ENCODE measurements around the gene ISCU.

ISCU gene

DNA sequence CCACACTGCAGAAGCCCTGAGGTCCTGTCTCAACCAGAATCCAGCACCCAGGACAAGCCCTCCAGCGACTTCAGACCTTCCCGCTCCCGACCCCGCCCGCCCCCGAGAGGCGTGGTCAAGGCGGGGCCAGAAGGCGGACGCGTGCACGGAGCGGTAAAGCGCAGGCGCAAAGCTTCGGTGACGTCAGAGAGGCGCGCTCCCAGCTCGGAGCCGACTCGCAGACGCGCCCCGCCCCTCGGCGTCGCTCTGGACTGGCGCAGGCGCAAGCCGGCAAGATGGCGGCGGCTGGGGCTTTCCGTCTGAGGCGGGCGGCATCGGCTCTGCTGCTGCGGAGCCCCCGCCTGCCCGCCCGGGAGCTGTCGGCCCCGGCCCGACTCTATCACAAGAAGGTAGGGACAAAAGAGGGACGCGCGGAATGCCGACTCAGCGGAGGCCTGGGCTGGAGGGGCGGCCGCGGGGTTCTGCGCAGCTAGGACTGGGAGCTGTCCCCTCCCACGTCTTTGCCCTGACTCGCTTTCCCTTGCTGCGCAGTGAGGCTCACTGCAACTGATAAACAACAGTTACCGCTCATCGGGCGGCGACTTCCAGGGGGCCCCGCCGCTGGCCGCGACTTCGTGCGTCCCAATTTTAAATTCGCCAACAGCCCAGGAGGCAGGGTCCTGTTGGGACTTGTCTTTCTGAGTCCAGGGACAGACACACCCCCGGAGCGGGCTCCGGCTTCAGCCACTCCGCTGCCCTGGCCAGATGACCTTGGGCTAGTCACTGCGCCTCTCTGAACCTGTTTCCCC, at the start of gene ISCU:
ISCU (plus strand) TSS at position 249 of the 788 bp plus-strand sequence; CDS start at position 276, 27 bp downstream.
- DNase-seq (ENCODE audit: low read depth in 2 of 2): peak; percentile 98 to 99

DNA sequence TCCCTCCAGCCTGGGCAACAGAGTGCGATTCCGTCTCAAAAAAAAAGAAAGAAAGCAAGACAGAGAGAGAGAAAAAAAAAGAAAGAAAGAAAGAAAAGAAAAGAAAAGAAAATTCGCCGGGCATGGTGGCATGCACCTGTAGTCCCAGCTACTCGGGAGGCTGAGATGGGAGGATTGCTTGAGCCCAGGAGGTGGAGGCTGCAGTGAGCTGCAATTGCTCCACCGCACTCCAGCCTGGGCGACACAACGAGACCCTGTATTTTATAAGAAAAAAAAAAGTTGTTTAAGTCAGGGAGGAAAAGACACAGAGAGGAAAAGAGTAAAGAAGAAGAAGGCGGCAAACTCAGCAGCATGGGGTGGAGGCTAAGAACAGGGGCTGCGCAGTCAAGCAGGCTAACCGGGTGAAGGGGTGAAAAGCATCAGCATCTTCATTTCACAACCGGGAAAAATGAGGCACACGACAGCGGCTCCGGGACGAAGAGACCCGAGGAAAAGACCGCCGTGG, 47.9 kb upstream of the ISCU start:
- DNase-seq (ENCODE audit: low read depth in 2 of 2): no peak

DNA sequence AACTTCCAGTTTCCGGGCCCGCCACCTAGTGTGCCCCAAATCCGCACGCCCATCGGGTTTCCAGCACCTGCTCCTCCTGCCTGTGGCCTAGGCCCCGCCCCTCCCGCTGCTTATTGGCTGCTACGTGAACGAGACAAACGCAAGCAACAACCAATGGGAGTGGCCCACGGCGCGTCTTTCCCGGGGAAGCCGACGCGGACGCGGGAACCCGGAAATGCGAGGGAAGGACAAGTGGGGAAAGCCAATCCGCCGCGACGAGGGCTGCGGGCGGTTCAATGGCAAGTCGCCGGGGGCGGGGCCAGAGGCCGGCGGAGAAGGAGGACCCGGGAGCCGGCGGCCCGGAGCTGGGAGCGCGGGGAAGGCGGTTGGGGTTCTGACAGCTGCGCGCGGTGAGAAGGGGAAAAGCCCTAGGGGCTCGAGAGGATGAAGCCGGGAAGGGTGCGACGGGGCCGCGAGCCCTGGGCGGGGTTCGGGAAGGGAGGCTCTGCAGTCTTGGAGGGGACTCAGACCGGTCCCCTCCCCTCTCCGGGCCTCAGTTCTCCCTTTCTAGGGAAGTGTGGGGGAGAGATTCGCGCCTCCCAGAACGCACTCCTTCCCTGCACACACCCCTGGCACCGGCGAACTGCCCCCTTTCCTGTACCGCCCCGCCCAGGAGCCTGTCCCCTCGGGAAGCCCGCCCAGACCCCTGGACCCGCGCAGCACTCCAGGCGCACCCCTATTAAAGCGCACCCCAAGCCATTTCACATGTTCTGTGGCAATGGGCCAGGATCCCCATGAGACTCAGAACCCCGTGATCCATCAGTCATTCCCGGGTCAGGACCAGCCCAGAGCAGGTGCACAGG, 47.2 kb upstream of the ISCU start, which contains the start of gene FICD:
FICD (plus strand) TSS at position 305 of the 842 bp plus-strand sequence. CDS start 1,696 bp downstream, outside the sequence.
- DNase-seq (ENCODE audit: low read depth in 2 of 2): peak; percentile 99 to 100

DNA sequence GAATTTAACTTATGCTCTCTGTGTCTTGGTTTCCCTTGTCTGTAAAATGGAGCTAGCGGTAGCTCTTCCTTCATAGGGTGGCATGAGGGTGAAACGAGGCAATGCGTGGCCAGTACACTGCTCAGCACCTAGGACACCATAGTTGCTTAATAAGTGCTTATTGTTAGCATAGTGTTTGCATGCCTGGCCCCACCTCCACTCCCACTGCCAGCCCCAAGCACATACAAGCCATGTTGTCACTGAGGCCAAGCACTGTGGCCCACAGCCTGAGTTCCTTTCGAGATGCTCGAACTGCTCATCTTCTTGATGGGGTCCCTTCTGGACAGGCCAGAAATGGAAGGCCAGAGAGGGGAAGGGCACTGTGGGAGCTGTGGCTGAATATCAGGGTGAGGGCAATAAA, 46.5 kb upstream of the ISCU start:
- DNase-seq (ENCODE audit: low read depth in 2 of 2): no peak

DNA sequence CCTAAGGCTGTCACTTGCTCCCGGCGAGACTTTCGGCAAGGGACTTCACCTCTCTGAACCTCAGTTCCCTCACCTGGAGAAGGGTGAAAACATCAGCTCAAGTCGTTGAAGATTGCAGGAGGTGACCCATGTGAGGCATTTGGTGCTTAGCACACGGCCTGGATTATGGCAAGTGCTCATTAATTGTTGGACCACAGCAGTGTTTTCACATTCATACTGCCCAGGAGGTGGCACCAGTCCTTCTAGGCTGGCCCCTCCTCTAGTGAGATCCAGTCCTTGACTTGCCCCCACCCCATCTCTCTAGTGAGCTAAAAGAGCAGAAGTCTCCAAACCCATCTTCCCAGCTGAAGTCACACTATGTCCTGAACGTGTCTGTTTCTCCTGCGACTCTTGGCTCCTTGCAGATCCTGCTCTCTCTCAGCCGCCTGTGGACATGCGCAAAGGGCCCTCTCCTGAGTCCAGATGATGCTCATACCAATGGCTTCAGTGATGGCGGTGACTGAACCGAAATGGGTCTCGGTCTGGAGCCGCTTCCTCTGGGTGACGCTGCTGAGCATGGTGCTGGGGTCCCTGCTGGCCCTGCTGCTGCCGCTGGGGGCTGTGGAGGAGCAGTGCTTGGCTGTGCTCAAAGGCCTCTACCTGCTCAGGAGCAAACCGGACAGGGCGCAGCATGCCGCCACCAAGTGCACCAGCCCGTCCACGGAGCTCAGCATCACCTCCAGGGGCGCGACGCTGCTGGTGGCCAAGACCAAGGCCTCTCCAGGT, 45.7 kb upstream of the ISCU start:
- no peak for DNase-seq (ENCODE audit: low read depth in 2 of 2)

DNA sequence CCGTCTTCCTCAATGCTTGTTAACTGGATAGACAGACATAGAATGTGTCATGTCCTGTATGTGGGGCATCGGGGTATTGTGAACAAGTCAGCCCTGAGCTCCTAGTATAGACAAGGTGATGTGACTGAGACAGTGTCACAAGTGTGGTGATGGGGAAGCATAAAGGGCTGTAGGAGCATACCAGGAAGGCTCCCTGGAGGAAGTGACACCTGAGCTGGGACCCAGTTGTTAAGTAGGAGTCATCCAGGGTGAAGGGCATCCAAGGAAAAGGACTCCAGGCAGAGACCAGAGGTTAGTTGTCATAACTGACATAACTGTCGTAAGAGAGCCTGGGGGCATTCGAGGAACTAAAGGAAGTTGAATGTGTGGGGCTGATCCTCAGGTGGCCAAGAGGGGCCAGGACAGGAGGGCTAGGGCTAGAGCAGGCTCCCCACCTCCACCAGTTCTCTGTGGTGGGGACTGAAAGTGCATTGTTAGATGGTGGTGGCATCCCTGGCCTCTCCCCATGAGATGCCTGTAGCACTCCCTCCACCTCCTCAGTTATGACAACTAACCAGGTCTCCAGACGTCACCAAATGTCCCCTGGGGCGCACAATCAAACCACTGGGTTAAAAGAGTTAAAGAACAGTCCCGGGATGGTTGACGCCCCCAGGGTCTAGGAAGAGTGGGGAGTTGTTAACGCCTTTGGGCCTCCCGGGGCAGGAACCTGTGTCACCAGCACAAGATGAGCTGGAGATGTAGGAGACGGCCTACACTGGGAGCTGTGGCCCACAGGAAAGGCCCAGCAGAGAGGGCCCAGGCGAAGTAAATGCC, 44.9 kb upstream of the ISCU start:
- no peak for DNase-seq (ENCODE audit: low read depth in 2 of 2)

DNA sequence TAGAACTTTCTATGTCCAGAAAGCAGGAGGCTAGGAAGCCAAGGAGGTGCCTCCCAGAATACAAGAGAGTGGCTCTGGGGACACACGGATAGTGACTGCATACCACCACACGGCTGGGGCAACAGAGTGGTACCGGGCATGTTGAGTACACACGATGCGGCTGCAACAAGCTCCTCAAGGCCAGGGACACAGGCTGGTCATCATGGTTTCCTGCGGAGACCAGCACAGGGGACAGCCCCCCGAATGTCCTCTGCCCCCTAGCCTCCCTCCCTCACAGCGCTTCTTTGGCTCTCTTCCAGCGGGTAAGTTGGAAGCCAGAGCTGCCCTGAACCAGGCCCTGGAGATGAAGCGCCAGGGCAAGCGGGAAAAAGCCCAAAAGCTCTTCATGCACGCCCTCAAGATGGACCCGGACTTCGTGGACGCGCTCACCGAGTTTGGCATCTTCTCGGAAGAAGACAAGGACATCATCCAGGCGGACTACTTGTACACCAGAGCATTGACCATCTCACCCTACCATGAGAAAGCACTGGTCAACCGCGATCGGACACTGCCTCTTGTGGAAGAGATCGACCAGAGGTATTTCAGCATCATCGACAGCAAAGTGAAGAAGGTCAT, 44.2 kb upstream of the ISCU start:
- no peak for DNase-seq (ENCODE audit: low read depth in 2 of 2)

DNA sequence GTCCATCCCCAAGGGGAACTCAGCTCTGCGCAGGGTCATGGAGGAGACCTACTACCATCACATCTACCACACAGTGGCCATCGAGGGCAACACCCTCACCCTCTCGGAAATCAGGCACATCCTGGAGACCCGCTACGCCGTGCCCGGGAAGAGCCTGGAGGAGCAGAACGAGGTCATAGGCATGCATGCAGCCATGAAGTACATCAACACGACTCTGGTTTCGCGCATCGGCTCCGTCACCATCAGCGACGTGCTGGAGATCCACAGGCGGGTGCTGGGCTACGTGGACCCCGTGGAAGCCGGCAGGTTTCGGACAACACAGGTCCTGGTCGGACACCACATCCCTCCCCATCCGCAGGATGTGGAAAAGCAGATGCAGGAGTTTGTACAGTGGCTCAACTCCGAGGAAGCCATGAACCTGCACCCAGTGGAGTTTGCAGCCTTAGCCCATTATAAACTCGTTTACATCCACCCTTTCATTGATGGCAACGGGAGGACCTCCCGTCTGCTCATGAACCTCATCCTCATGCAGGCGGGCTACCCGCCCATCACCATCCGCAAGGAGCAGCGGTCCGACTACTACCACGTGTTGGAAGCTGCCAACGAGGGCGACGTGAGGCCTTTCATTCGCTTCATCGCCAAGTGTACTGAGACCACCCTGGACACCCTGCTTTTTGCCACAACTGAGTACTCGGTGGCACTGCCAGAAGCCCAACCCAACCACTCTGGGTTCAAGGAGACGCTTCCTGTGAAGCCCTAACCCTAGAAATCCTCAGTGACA, 43.5 kb upstream of the ISCU start:
- no peak for DNase-seq (ENCODE audit: low read depth in 2 of 2)

DNA sequence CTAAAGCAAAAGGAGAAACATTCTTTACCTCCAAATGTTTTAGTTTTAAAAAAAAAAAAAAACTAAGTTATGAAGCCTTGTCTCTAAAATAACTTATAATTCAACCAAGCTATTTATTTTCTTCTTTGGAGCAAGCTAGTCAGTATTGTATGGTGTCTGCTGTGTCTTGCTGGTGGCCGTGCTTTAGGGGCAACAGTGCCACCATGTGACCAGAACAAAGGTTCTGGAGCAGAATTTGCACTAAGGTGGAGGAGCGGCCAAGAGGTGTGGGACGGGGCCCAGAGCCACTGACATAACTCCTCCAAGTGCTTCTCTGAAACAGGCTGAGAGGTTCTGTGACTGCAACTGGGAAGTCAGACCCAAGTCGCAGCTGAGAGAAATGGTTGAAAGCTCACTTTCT, 42.8 kb upstream of the ISCU start:
- DNase-seq (ENCODE audit: low read depth in 2 of 2): no peak

DNA sequence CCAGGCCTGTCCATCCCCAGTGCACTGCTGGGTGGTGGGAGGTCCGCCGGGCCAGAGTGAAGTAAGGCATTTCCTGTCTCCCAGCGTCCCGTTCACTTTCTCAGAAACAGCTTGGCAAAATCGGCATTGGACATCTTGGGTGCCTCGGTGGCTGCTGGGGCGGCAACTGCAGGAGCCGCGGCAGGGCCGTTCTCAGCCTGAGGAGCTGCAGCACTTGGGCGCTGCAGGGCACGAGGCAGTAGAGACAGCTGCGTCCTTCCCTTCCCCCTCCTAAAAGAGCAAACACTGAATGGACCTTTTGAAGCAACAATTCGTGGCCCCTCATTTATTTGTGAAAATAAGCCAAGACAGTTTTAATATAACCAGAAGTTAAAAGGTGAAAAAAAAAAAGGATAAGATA, 39.0 kb upstream of the ISCU start:
- no peak for DNase-seq (ENCODE audit: low read depth in 2 of 2)

DNA sequence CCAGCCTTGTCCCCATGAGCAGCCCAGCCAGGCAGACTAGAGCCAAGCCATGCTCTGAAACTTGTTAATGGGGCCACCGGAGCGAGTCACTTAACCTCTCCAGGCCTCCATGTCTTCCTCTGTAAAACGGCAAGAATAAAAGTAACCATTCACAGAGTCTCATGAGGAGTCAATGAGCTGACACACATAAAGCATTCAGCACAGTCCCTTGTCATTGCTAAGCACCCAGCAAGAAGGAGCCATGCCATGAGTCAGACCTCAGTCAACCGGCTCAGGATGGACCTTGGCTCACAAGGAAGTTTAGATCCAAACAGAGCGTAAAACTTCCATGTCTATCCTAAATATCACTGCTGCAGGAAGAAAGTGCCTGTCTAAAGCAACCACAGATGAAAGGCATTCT, 36.7 kb upstream of the ISCU start:
- no peak for DNase-seq (ENCODE audit: low read depth in 2 of 2)

DNA sequence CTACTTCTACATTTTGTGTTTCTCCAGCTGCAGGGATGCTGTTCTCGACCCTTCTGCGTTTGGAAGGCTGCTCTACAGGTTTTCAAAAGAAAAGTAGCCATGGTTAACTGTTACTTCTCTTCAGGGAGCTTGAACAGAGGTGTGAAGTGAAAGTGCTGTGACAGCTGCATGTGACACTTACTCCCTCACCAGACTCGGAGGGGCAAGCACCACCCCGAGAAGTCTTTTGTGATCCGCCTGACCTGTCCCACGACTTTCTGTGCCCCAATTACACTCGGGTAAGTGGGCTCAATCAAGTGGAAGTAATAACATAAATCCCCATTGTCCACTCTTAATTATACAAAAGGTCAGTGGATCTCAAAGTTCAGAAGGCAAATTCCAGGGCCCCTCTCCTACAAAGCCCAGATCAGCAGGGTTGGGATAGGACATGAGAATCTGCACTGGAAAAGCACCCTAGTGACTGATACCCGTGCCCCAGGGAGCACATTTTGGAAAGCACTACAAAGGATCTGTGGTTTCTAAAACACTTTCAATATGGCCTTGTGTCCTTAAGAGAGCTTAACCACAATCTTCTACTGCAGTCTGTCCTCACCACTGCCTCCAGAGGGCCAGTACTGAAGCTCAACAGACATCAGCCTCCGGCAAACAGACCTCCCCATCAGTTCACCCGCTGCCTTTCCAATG, 35.8 kb upstream of the ISCU start:
- DNase-seq (ENCODE audit: low read depth in 2 of 2): no peak

DNA sequence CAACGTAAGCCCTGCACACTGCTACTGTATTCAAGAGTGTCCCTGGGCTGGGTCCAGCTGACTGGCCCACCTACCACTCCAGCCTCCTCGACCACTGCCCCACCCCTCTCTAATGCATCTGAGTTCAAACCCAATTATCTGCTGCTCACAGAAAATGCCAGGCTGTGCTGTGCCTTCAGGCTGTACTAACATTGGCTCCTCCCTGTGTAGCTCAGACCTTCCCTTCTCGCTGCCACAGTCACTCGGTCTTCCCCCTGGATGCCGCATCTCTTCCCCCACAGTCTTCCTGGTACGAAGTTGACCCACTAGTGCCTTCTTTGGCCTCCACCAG, 35.3 kb upstream of the ISCU start:
- DNase-seq (ENCODE audit: low read depth in 2 of 2): no peak

DNA sequence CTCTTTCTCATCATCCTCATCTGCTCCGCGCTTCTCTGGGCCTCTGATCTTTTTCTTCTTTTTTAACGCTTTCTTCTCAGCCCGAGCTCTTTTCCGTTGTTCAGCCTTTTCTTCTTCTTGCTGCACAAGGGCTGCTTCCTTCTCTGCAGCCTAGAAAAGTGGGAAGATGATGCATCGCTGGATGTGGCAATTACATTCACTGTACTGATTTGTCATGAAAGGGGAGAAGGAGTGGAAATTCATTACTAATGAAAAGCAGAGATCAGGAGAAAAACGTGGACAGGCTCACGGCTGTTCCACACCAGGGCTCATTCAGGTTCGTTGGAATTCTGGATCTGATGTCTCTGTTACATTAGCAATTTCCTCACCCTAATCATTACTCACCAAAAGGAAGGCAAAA, 32.2 kb upstream of the ISCU start:
- DNase-seq (ENCODE audit: low read depth in 2 of 2): no peak

DNA sequence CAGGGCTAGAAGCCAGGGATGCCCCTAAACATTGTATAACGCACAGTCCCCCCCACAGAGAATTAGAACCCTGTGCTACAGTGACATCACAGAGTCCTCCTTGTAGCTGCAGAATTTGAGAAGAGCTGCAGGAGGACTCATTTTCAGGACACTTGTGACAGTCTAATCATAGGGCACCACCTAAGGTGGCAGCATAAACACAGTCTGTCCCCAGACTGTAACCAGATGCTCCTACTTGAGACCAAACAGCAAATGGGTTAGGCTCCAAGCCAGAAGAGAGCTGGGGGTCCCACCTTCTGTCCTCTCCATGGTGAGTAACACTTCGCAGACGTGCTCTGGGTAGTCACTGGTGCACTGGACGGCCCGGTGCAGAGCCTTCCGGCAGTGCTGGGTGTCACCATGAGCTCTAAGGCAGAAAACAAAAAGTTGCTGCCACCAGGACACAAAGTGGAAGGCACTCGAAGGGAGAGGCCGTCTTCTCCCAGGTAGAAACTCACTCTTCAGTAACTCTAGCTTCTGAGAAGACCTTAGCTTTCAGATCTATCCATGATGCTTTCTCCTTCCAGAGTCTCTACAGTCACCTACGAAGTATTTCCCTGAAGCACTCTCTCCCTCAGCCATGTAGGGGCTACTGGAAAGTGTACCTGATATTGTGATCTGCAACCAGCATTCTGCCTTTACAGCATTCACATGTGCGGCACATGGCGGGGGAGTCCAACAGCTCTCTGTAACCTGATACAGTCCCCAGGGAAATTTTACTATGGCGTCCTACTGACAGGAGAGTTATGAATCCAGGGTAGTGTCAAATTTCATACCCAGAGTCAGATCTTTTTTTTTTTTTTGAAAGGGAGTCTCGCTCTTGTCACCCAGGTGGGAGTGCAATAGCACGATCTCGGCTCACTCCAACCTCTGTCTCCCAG, 30.2 kb upstream of the ISCU start:
- DNase-seq (ENCODE audit: low read depth in 2 of 2): no peak

DNA sequence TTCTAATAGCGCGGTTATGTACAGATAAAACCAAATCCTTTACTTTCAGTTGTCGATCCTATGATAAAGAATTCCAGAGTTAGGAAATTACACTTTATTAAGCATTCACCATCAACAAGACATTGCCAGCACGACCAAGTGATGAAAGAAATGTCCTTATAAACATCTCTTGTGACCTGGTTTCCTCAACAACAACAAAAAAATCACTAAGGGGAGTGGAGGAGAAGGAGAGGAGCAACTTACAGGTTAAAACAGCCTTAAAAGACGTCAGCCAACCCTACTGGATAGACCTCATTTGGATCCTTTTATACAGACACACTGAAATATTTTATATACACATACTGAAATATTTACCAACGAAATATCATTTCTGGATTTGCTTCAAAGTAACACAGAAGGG, 24.2 kb upstream of the ISCU start:
- DNase-seq (ENCODE audit: low read depth in 2 of 2): no peak

DNA sequence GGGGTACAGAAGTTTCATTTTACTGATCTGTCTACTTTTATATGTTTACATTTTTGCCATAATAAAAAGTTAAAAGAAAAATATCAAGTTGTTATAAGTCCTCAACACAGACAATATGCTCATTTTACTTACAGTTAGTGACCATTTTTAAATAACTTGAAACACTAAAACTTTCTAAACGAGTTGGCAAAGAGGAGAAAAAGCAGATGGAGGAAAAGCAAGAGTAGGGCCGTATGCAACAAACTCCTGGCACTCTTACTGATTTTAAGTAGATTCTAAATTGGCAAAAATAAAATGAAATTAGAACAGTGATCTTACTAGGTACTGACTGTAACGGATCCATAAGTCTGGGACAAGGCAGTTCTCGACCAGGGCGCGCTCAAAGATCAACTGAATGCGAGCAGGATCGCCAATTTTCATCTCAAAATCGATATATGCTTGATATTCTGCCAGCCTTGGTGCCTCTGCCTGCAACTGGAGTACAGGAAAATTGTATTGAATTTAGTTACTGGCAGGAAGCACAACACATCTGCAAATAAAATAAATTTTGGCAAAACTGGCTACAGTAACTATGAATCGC, 23.7 kb upstream of the ISCU start:
- DNase-seq (ENCODE audit: low read depth in 2 of 2): no peak

DNA sequence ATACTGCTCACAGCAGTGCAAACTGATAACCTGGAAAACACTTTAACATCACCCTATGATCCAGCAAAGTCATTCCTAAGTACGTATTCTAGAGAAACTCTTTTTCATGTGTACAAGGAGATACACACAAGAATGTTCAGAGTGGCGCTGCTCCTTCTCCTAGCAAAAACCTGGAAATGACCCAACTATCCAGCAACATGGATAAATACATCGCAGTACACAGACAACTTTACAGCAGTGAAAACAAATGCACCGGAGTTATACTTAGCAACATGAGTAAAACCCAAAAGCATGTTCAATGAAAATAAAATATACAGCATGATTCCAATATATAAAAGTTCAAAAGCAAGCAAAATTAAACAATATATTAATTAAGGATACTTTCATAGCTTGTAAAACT, 20.1 kb upstream of the ISCU start:
- no peak for DNase-seq (ENCODE audit: low read depth in 2 of 2)

All from stimulated activated CD8-positive, alpha-beta memory T cell treated with anti-CD3 and anti-CD28 coated beads, Interleukin-15, amount 100 ng/mL, for 48 hours (primary cell).